Keratinocyte (primary cell): ENCODE measurements around the gene CDK8. TPM values are rescaled to one million over a fixed set of nuclear protein-coding genes. Genes with fewer than 3 reads are reported as not detected.
"Not testable (repeated sequence)": the region's sequence is repeated elsewhere in the genome, so short reads cannot be mapped to it uniquely, and the experiment has no call there.

ENCODE experiments used
- DNase-seq: peaks from one replicate; pipeline ENCODE4 v3.0.0-alpha.2; 2011; ENCODE audit warnings: low read depth, missing footprints, low spot score
- FAIRE-seq: peaks from 2 replicates; lab custom pipeline; 2011; peaks lifted over from hg19 to GRCh38; lab: Jason Lieb, UNC
- H2AFZ ChIP-seq: 2 replicates; pipeline ENCODE4 v1.6.0; 2012; ENCODE audit warnings: low read length, control low read depth, inconsistent platforms; ENCODE audit not compliant: control insufficient read depth
- H3K27ac ChIP-seq: 2 replicates; pipeline ENCODE4 v1.5.1; 2011; ENCODE audit warnings: low read length; ENCODE audit not compliant: control insufficient read depth, insufficient read depth
- H3K27me3 ChIP-seq: 3 replicates; pipeline ENCODE4 v1.6.0; 2011; ENCODE audit warnings: low read length; ENCODE audit not compliant: control insufficient read depth, insufficient read depth; ENCODE audit errors: extremely low read depth
- H3K36me3 ChIP-seq, 2 experiments: 2 replicates in 1 of 2; 3 replicates in 1 of 2; pipeline ENCODE4 v1.5.1; 2011; ENCODE audit warnings: low read length in 2 of 2, mild to moderate bottlenecking in 1 of 2; ENCODE audit not compliant: control insufficient read depth in 2 of 2, insufficient read depth in 2 of 2; ENCODE audit errors: extremely low read depth in 1 of 2
- H3K4me1 ChIP-seq: 3 replicates; pipeline ENCODE4 v1.5.1; 2011; ENCODE audit warnings: low read length; ENCODE audit not compliant: control insufficient read depth, insufficient read depth; ENCODE audit errors: extremely low read depth
- H3K4me2 ChIP-seq: 3 replicates; pipeline ENCODE4 v1.6.0; 2011; ENCODE audit warnings: low read depth, low read length; ENCODE audit not compliant: control insufficient read depth, insufficient read depth; ENCODE audit errors: extremely low read depth
- H3K4me3 ChIP-seq, 3 experiments: fragments of 200-600 bp in 1 of 3; sonication (generic) in 1 of 3; 2 replicates in 2 of 3; 3 replicates in 1 of 3; pipeline ENCODE4 v1.5.1; 2011 to 2016; ENCODE audit warnings: low read length in 3 of 3, mild to moderate bottlenecking in 3 of 3, control low read depth in 2 of 3, inconsistent platforms in 1 of 3, low read depth in 1 of 3, mixed read lengths in 1 of 3, mixed run types in 1 of 3, moderate library complexity in 1 of 3; ENCODE audit not compliant: control insufficient read depth in 2 of 3, insufficient read depth in 2 of 3; ENCODE audit errors: extremely low read depth in 1 of 3
- H3K79me2 ChIP-seq: 2 replicates; pipeline ENCODE4 v1.6.0; 2012; ENCODE audit warnings: low read length; ENCODE audit not compliant: control insufficient read depth, insufficient read depth
- H3K9ac ChIP-seq: 3 replicates; pipeline ENCODE4 v1.6.0; 2011; ENCODE audit warnings: low read length; ENCODE audit not compliant: control insufficient read depth, insufficient read depth; ENCODE audit errors: extremely low read depth
- H3K9me1 ChIP-seq: 3 replicates; pipeline ENCODE4 v1.6.0; 2011; ENCODE audit warnings: low read length; ENCODE audit not compliant: control insufficient read depth, insufficient read depth; ENCODE audit errors: extremely low read depth
- H3K9me3 ChIP-seq: 2 replicates; pipeline ENCODE4 v1.5.1; 2012; ENCODE audit warnings: low read depth, low read length; ENCODE audit not compliant: control insufficient read depth
- H4K20me1 ChIP-seq: 3 replicates; pipeline ENCODE4 v1.6.0; 2011; ENCODE audit warnings: low read length; ENCODE audit not compliant: control insufficient read depth, insufficient read depth; ENCODE audit errors: extremely low read depth
- CTCF ChIP-seq, 3 experiments: IDR thresholded peaks in 1 of 3; conservative IDR thresholded peaks in 1 of 3; optimal IDR thresholded peaks in 1 of 3; 2 replicates in 2 of 3; 3 replicates in 1 of 3; pipeline versions ENCODE3 to v1.5.1; 2011; ENCODE audit warnings: low read length in 3 of 3, mild to moderate bottlenecking in 3 of 3, moderate library complexity in 2 of 3, control low read depth in 1 of 3, inconsistent platforms in 1 of 3; ENCODE audit not compliant: insufficient read depth in 2 of 3; ENCODE audit errors: extremely low read depth in 1 of 3
- EZH2 ChIP-seq: IDR thresholded peaks from one replicate; pipeline ENCODE4 v1.6.1; 2012; ENCODE audit warnings: inconsistent platforms, mild to moderate bottlenecking, low read length, moderate library complexity
- dilution Hi-C: fragments of 300-500 bp; cut with MboI; formaldehyde crosslinking; loops from one replicate; pipeline ENCODE4 v1.7.0; 2020; ENCODE audit warnings: low sequenced_read_pairs; ENCODE audit not compliant: extremely low pct_ligation_motif_present
- polyA plus RNA-seq, 5 experiments: library from polyadenylated mRNA; depleted of rRNA in 3 of 5; stranded (reverse) in 3 of 5; stranded (forward) in 1 of 5; unstranded in 1 of 5; fragments of >200 nt; gene quantifications; 1 replicate in 1 of 5; 2 replicates in 3 of 5; 3 replicates in 1 of 5; pipeline versions ENCODE4 v1.2.1 to v1.2.3, GENCODE V29; 2011 to 2012; ENCODE audit warnings: missing spikeins in 2 of 5, low read depth in 1 of 5, low replicate concordance in 1 of 5

Gene CDK8
- polyA plus RNA-seq, 1 donor (not counting 4 experiments of a cell fraction or from before 2014, with no cell fraction given), result 27.5 TPM

- Histone ChIP-seq H3K36me3 (no peaks in the 10 kb centered on the region), H3K4me3 (no peak overlapping the region), H3K9me1 (no peaks in the 10 kb centered on the region), H3K9ac (no peak overlapping the region), H4K20me1 (no peaks in the 10 kb centered on the region), H3K79me2 (peaks cover 39% of the 10 kb centered on the region), H3K9me3 (no peaks in the 10 kb centered on the region), H3K4me2 (no peak overlapping the region), H2AFZ (no peak overlapping the region), H3K4me1 (peaks cover 10% of the 10 kb centered on the region), H3K27ac (no peak overlapping the region), H3K27me3 (no peaks in the 10 kb centered on the region)
- no peak for DNase-seq
- dilution Hi-C loops, result no loop called here
- TF ChIP-seq EZH2, result no peak
- no peak for TF ChIP-seq CTCF (optimal IDR thresholded peaks at IDR 0.05 in 1 of 3, IDR thresholded peaks at IDR 0.05 in 1 of 3, conservative IDR thresholded peaks at IDR 0.05 in 1 of 3; ENCODE audit: extremely low read depth in 1 of 3, insufficient read depth in 2 of 3, low read length in 3 of 3)
- no peak for FAIRE-seq
Measured at GRCh38 chr13:26310470-26310869, 56.5 kb downstream of the CDK8 start.

GRCh38 chr13:26312019-26312418, 58.1 kb downstream of the CDK8 start:
- H4K20me1 ChIP-seq, H3K4me2 ChIP-seq, FAIRE-seq, H3K9ac ChIP-seq, H3K9me3 ChIP-seq, H3K27me3 ChIP-seq, H3K27ac ChIP-seq, DNase-seq, H2AFZ ChIP-seq, H3K9me1 ChIP-seq, H3K4me3 ChIP-seq, dilution Hi-C loops, H3K36me3 ChIP-seq: not testable (repeated sequence)
- Histone ChIP-seq H3K79me2 (peaks cover 42% of the 10 kb centered on the region), H3K4me1 (peaks cover 10% of the 10 kb centered on the region)

- H3K9me3 ChIP-seq, H4K20me1 ChIP-seq, H2AFZ ChIP-seq, H3K4me2 ChIP-seq, H3K9me1 ChIP-seq, FAIRE-seq, H3K4me3 ChIP-seq, H3K4me1 ChIP-seq, H3K27me3 ChIP-seq, DNase-seq, dilution Hi-C loops, H3K36me3 ChIP-seq, H3K27ac ChIP-seq, H3K9ac ChIP-seq: not testable (repeated sequence)
- H3K79me2 ChIP-seq, result peaks cover 25% of the 10 kb centered on the region
Measured at GRCh38 chr13:26316095-26316494, 62.2 kb downstream of the CDK8 start.
